Measurements from ENCODE around the gene RGR.

DNA sequence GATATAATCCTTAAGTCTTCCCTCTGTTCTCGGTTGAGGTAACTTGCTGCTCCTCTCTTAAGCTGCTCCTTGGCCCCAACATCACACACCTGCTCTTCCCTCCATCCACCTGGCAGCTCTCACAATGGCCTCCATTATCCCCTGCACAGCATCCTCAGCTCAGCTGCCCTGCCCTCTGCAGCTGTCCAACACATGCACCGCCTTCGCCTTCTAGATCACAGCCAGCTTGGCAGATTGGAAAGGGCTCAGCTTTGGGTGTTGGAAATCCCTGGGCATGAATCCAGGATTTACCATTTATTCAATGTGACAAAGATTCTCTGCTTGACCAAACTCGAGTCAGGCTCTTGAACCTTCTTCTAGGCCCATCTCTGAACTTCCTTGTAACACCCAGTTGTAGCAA lies 20.6 kb downstream of the RGR start:
- TF ChIP-seq, protein P1, sequence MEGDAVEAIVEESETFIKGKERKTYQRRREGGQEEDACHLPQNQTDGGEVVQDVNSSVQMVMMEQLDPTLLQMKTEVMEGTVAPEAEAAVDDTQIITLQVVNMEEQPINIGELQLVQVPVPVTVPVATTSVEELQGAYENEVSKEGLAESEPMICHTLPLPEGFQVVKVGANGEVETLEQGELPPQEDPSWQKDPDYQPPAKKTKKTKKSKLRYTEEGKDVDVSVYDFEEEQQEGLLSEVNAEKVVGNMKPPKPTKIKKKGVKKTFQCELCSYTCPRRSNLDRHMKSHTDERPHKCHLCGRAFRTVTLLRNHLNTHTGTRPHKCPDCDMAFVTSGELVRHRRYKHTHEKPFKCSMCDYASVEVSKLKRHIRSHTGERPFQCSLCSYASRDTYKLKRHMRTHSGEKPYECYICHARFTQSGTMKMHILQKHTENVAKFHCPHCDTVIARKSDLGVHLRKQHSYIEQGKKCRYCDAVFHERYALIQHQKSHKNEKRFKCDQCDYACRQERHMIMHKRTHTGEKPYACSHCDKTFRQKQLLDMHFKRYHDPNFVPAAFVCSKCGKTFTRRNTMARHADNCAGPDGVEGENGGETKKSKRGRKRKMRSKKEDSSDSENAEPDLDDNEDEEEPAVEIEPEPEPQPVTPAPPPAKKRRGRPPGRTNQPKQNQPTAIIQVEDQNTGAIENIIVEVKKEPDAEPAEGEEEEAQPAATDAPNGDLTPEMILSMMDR (IDR thresholded peaks at IDR 0.05) = no peak
- TF ChIP-seq POLR2A (IDR thresholded peaks at IDR 0.05) = no peak

Data from Peyer's patch (tissue), 4 donors.